PFSK-1 (cell line): ENCODE data around the gene FGL2.

ENCODE experiments used
- POLR2AphosphoS5 ChIP-seq: IDR thresholded peaks from 2 replicates; pipeline ENCODE4 v1.6.1; 2012; ENCODE audit warnings: low read depth, mild to moderate bottlenecking, control low read depth, low read length, moderate library complexity
- TAF1 ChIP-seq: IDR thresholded peaks from 2 replicates; pipeline ENCODE4 v1.6.1; 2012; ENCODE audit warnings: low read length, control low read depth, borderline replicate concordance; ENCODE audit not compliant: insufficient read depth

DNA sequence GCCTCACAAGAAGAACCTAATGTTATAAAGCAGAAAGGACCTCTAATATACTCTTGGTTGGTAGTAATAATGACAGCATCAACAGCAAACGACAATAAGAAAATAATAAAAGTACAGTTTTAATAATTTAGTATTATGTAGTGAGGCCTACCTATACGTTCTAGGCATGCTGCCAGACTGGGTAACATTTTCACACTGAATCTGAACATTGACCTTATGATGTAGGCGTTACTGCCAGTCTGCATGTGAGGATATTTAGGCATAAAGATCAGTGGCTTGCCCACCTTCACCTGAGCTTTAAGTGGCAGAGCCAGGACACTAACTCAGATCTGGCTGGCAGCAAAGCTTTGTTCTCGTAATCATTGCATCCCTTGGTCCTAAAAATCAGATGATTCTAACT is 2.5 kb downstream of the FGL2 start:
- TF ChIP-seq POLR2AphosphoS5 (no peak), TAF1 (no peak)
